MCF 10A (cell line): ENCODE data around the gene OR52N1. TPM values are rescaled to one million over a fixed set of nuclear protein-coding genes. Genes with fewer than 3 reads are reported as not detected.

Source experiments
- BruUV-seq: library from RNA; stranded (reverse); fragments of 400-500 nt; replicated peaks from 2 replicates; lab custom pipeline; 2021; lab: Mats Ljungman, UMichigan
- CTCF ChIA-PET: fragments of 300-600 bp; sonication (Branson Sonifier 250); formaldehyde crosslinking; extraction: SDS; loops from one replicate; lab custom pipeline; 2021; ENCODE audit warnings: antibody characterized with exemption, inconsistent platforms; lab: Yijun Ruan, JAX
- POLR2A ChIA-PET: fragments of 300-600, 350-650 bp; sonication (Branson Sonifier 250); formaldehyde crosslinking; extraction: SDS; loops from one replicate; lab custom pipeline; 2020; ENCODE audit warnings: antibody characterized with exemption, inconsistent platforms; lab: Yijun Ruan, JAX
- DNase-seq: peaks from one replicate; pipeline ENCODE4 v3.0.0-alpha.2; 2018; ENCODE audit not compliant: unreplicated experiment
- H3K27ac Mint-ChIP-seq: one replicate; pipeline ENCODE4 v1.8.0; 2022; ENCODE audit warnings: mild to moderate bottlenecking, low read depth, mixed read lengths; ENCODE audit not compliant: unreplicated experiment
- H3K27me3 Mint-ChIP-seq: one replicate; pipeline ENCODE4 v1.8.0; 2022; ENCODE audit warnings: mixed read lengths; ENCODE audit not compliant: insufficient read depth, unreplicated experiment
- H3K36me3 Mint-ChIP-seq: one replicate; pipeline ENCODE4 v1.8.0; 2022; ENCODE audit warnings: mild to moderate bottlenecking, moderate library complexity, mixed read lengths; ENCODE audit not compliant: insufficient read depth, unreplicated experiment
- H3K4me1 Mint-ChIP-seq: one replicate; pipeline ENCODE4 v1.8.0; 2022; ENCODE audit warnings: mixed read lengths; ENCODE audit not compliant: insufficient read depth, unreplicated experiment
- H3K4me3 Mint-ChIP-seq: one replicate; pipeline ENCODE4 v1.8.0; 2022; ENCODE audit warnings: mild to moderate bottlenecking, moderate library complexity, mixed read lengths; ENCODE audit not compliant: unreplicated experiment
- H3K9me3 Mint-ChIP-seq: one replicate; pipeline ENCODE4 v1.8.0; 2022; ENCODE audit warnings: mixed read lengths; ENCODE audit not compliant: unreplicated experiment
- CTCF ChIP-seq: fragments of 200-600 bp; IDR thresholded peaks from one replicate; pipeline ENCODE4 v1.8.0; 2022; ENCODE audit warnings: antibody characterized with exemption, mild to moderate bottlenecking; ENCODE audit not compliant: unreplicated experiment
- intact Hi-C: fragments of 100-400 bp; cut with micrococcal nuclease; formaldehyde crosslinking; loops from 2 replicates; pipeline ENCODE4 v1.14.1; 2022
- total RNA-seq: library from RNA; stranded (reverse); gene quantifications from 2 replicates; pipeline ENCODE4 v1.2.3, GENCODE V29; 2022

OR52N1 gene
- total RNA-seq, 1 experiment from 2014 or later: not detected

- intact Hi-C loops: no loop called here
- no TSS peak for BruUV-seq
- Mint-ChIP-seq H3K27me3 (peaks cover 82% of the 10 kb centered on the region), H3K27ac (no peak overlapping the region), H3K36me3 (no peaks in the 10 kb centered on the region), H3K9me3 (peaks cover 7% of the 10 kb centered on the region), H3K4me1 (no peaks in the 10 kb centered on the region), H3K4me3 (no peak overlapping the region)
- POLR2A ChIA-PET: no interaction called here
- no peak for TF ChIP-seq CTCF
- CTCF ChIA-PET: no interaction called here
- DNase-seq: no peak
Measured at GRCh38 chr11:5746614-5747013, 44.5 kb downstream of the OR52N1 start.

DNA sequence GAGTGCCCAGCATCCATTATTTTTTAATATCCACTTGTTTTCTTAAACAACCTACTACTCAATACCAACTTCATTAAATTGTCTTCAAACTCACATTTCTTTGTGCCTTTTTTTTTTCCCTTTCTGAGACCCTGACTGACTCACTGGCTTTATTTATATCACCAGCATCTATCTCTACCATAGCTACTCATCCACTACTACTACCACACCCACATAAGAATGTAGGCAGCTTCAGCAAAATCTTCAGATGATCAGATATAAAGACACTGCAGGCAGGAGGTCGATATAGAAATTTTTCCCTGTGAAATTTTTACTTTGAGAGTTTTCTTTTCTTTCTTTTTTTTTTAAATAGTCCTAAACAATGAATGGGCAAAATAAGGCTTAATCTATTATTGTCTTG is 52.6 kb downstream of the OR52N1 start:
- ChIA-PET POLR2A (no interaction called here), CTCF (interaction anchor here (0.6 kb wide), 1 partner anchor 28 kb away, joined by 3 read pairs; no protein-coding TSS in a partner anchor)
- Mint-ChIP-seq H3K36me3 (no peaks in the 10 kb centered on the region), H3K9me3 (peaks cover 8% of the 10 kb centered on the region), H3K27me3 (peaks cover 70% of the 10 kb centered on the region), H3K4me1 (no peaks in the 10 kb centered on the region), H3K4me3 (no peak overlapping the region), H3K27ac (no peak overlapping the region)
- no peak for TF ChIP-seq CTCF
- DNase-seq: no peak
- intact Hi-C loops: no loop called here
- no TSS peak for BruUV-seq

DNA sequence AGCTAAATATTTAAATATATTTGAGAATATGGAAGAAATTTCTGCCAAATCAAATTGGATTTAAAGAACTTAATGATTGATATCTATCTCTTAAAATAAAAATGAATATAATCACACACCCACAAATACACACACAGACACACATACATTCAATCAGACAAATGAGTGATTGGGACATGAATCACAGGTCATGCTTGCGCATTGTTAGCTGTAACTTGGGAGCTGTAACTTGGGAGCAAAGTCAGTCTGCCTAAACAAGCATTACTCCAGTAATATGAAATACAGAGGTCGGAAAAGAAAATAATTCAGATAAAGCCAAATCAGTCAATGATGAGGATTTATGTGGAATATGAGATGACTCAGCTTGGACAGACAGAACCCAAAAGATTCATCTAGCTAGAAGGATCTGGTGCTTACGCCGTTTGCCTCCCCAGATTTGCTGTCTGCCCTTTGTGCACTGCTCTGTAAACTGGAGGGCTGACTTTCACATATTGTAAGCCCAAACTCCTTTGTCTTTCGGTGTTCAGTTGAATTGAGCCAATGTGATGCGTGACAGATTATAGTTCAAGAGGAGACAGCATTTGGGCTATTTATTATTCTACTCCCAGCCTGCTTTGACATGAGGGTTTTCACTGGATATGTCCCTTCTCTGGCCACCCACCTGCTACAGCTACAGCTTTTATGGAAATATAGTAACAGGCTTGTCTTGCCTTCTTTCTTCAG is 53.2 kb downstream of the OR52N1 start:
- DNase-seq: no peak
- BruUV-seq: no TSS peak
- no peaks in the 10 kb centered on the region for H3K4me1 Mint-ChIP-seq
- no peak overlapping the region for H3K4me3 Mint-ChIP-seq
- no peak overlapping the region for H3K27ac Mint-ChIP-seq
- CTCF ChIA-PET: interaction anchor here (0.6 kb wide), 1 partner anchor 27 kb away, joined by 3 read pairs; no protein-coding TSS in a partner anchor
- H3K27me3 Mint-ChIP-seq: peaks cover 64% of the 10 kb centered on the region
- H3K36me3 Mint-ChIP-seq: no peaks in the 10 kb centered on the region
- TF ChIP-seq CTCF: no peak
- peaks cover 8% of the 10 kb centered on the region for H3K9me3 Mint-ChIP-seq
- POLR2A ChIA-PET: no interaction called here
- intact Hi-C loops: no loop called here

DNA sequence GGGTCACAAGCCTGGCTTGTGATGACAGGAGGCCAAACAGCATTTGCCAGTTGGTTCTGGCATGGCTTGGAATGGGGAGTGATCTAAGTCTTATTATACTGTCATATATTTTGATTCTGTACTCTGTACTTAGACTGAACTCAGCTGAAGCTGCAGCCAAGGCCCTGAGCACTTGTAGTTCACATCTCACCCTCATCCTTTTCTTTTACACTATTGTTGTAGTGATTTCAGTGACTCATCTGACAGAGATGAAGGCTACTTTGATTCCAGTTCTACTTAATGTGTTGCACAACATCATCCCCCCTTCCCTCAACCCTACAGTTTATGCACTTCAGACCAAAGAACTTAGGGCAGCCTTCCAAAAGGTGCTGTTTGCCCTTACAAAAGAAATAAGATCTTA is 54.0 kb downstream of the OR52N1 start:
- BruUV-seq: no TSS peak
- peak; percentile 19 for DNase-seq
- peaks cover 56% of the 10 kb centered on the region for H3K27me3 Mint-ChIP-seq
- ChIA-PET POLR2A (no interaction called here), CTCF (no interaction called here)
- H3K4me1 Mint-ChIP-seq: no peaks in the 10 kb centered on the region
- no peak overlapping the region for H3K27ac Mint-ChIP-seq
- no peak overlapping the region for H3K4me3 Mint-ChIP-seq
- H3K36me3 Mint-ChIP-seq: no peaks in the 10 kb centered on the region
- intact Hi-C loops: no loop called here
- H3K9me3 Mint-ChIP-seq: peaks cover 6% of the 10 kb centered on the region
- no peak for TF ChIP-seq CTCF

Other genes starting within 250 kb of the OR52N1 start
- gene OR52H1, start 242.7 kb downstream of the OR52N1 start, total RNA-seq: not detected in 2 replicates
- gene OR52B6, start 210.4 kb downstream of the OR52N1 start, total RNA-seq: not detected in 2 replicates
- gene TRIM6, start 194.6 kb downstream of the OR52N1 start, total RNA-seq: 0.74 and 0.75 TPM in 2 replicates
- 0.96 and 2.1 TPM in 2 replicates for gene TRIM34, start 166.3 kb downstream of the OR52N1 start, total RNA-seq
- 27.9 and 28.6 TPM in 2 replicates for gene TRIM5, start 106.2 kb downstream of the OR52N1 start, total RNA-seq
- 24.1 and 26.0 TPM in 2 replicates for gene TRIM22, start 101.5 kb downstream of the OR52N1 start, total RNA-seq
- not detected in 2 replicates for gene OR56B1, start 54.8 kb downstream of the OR52N1 start, total RNA-seq
- gene OR52N4, start 37.0 kb downstream of the OR52N1 start, total RNA-seq: not detected in 2 replicates
- gene OR52N5, start 7.9 kb downstream of the OR52N1 start, total RNA-seq: not detected in 2 replicates
- gene OR52N2, start 17.7 kb upstream of the OR52N1 start, total RNA-seq: not detected in 2 replicates
- not detected in 2 replicates for gene OR52E6, start 50.6 kb upstream of the OR52N1 start, total RNA-seq
- gene OR52E8, start 66.4 kb upstream of the OR52N1 start, total RNA-seq: not detected in 2 replicates
- not detected in 2 replicates for gene OR52E4, start 89.4 kb upstream of the OR52N1 start, total RNA-seq
- not detected in 2 replicates for gene OR52E5, start 101.9 kb upstream of the OR52N1 start, total RNA-seq
- not detected in 2 replicates for gene OR56A3, start 151.0 kb upstream of the OR52N1 start, total RNA-seq
- gene OR56A5, start 177.2 kb upstream of the OR52N1 start, total RNA-seq: not detected in 2 replicates
- not detected in 2 replicates for gene OR52L1, start 195.7 kb upstream of the OR52N1 start, total RNA-seq
- not detected in 2 replicates for gene OR56A4, start 215.7 kb upstream of the OR52N1 start, total RNA-seq
- not detected in 2 replicates for gene OR56A1, start 239.5 kb upstream of the OR52N1 start, total RNA-seq